GM12864 (cell line): ENCODE data around the gene NAMPT.

Experiments
- DNase-seq: peaks from one replicate; pipeline ENCODE4 v3.0.0-alpha.2; 2011; ENCODE audit warnings: low read depth
- H3K4me3 ChIP-seq: 2 replicates; pipeline ENCODE4 v1.5.1; 2011; ENCODE audit warnings: mild to moderate bottlenecking, low read depth, low read length, control low read depth
- TF ChIP-seq, protein P1 (sequence below): IDR thresholded peaks from 2 replicates; pipeline ENCODE4 v1.5.1; 2011; ENCODE audit warnings: low read depth, mild to moderate bottlenecking, moderate library complexity, low read length, control low read depth, inconsistent platforms; ENCODE audit errors: missing control alignments

Gene NAMPT

GRCh38 chr7:106203473-106203872, 81.3 kb downstream of the NAMPT start:
- TF ChIP-seq, protein P1, sequence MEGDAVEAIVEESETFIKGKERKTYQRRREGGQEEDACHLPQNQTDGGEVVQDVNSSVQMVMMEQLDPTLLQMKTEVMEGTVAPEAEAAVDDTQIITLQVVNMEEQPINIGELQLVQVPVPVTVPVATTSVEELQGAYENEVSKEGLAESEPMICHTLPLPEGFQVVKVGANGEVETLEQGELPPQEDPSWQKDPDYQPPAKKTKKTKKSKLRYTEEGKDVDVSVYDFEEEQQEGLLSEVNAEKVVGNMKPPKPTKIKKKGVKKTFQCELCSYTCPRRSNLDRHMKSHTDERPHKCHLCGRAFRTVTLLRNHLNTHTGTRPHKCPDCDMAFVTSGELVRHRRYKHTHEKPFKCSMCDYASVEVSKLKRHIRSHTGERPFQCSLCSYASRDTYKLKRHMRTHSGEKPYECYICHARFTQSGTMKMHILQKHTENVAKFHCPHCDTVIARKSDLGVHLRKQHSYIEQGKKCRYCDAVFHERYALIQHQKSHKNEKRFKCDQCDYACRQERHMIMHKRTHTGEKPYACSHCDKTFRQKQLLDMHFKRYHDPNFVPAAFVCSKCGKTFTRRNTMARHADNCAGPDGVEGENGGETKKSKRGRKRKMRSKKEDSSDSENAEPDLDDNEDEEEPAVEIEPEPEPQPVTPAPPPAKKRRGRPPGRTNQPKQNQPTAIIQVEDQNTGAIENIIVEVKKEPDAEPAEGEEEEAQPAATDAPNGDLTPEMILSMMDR = no peak
- H3K4me3 ChIP-seq = no peak overlapping the region
- DNase-seq = no peak

GRCh38 chr7:106201164-106201563, 83.6 kb downstream of the NAMPT start:
- no peak overlapping the region for H3K4me3 ChIP-seq
- TF ChIP-seq, protein P1 = no peak
- no peak for DNase-seq

DNA sequence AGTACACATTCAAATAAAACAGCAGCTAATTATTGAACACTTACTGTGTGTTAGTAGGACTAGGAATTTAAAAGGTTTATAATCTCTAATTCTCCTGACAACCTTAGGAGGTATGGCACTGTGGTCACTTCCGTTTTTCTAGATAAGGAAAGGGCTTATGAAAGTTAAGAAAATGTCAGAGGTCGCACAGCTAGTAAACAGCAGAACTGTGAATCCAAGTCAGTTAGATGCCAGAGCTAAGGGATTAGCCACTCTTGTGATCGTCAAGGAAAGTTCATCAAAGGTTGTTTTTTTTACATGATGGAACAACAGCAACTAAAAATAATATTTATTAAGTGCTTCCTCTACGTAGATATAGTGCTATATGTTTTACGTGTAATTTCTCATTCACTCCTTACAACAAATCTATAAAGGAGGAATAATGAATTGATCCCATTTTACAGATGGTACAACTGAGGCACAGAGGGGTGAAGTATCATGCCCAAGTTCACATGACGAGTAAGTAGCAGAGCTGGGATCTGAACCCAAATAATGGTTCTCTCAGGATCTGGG, 84.9 kb downstream of the NAMPT start:
- H3K4me3 ChIP-seq = no peak overlapping the region
- TF ChIP-seq, protein P1 = no peak
- no peak for DNase-seq

- TF ChIP-seq, protein P1 = no peak
- no peak overlapping the region for H3K4me3 ChIP-seq
- DNase-seq = no peak
These were observed 85.8 kb downstream of the NAMPT start for GRCh38 chr7:106199024-106199423.
